ENCODE data around the gene IFI6.

Gene IFI6

DNA sequence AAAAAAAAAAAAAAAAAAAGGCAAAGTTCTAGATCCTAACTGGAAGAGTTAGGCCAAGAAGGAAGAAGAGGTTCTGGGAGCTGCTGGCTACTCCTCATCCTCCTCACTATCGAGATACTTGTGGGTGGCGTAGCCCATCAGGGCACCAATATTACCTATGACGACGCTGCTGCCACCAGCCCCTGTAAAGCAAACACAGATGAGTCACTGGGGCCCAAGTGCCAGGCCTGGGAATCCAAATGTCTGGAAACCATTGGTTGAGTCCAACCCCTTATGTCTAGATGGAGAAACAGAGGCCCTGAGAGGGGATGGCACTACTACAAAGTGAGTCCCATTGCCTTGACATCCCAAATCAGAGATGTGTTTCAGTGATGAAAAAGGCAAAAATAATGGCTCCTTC is 5.7 kb downstream of the IFI6 start:
- H3K4me1 ChIP-seq (ENCODE audit: control insufficient read depth, low read length) = peaks cover 28% of the 10 kb centered on the region
- 0 out of 2 replicates have a peak, but pooled peaks cover under 1% of the 10 kb centered on the region for H3F3A ChIP-seq (ENCODE audit: control insufficient read depth, insufficient read depth)
- no peaks in the 10 kb centered on the region for H3K9me3 ChIP-seq (ENCODE audit: control insufficient read depth, insufficient read depth, low read length)
- no peak overlapping the region for H3K27ac ChIP-seq (ENCODE audit: low read depth, low read length)
- no peaks in the 10 kb centered on the region for H3K9me2 ChIP-seq (replicated peaks; ENCODE audit: control insufficient read depth, low read length)
- no peak for TF ChIP-seq EZH2phosphoT487 (IDR thresholded peaks at IDR 0.05; ENCODE audit: borderline replicate concordance, low read length)
- TF ChIP-seq CTCF (IDR thresholded peaks at IDR 0.05; ENCODE audit: low read depth, low read length, poor library complexity, severe bottlenecking) = no peak
- H3K36me3 ChIP-seq (ENCODE audit: control insufficient read depth, low read length) = no peaks in the 10 kb centered on the region
- H3K4me3 ChIP-seq (ENCODE audit: low read length) = no peak overlapping the region
- H3K27me3 ChIP-seq (ENCODE audit: control insufficient read depth, low read length) = peaks cover 4% of the 10 kb centered on the region
- H3K4me2 ChIP-seq (ENCODE audit: low read length) = no peak overlapping the region
- H4K20me1 ChIP-seq (ENCODE audit: control insufficient read depth, insufficient read depth, low read depth, low read length) = no peaks in the 10 kb centered on the region
- H3K79me2 ChIP-seq (ENCODE audit: control insufficient read depth, low read length) = no peaks in the 10 kb centered on the region

- Histone ChIP-seq H3K27ac (ENCODE audit: low read depth, low read length) (no peak overlapping the region), H3K4me1 (ENCODE audit: control insufficient read depth, low read length) (peaks cover 40% of the 10 kb centered on the region), H3K9me3 (ENCODE audit: control insufficient read depth, insufficient read depth, low read length) (no peaks in the 10 kb centered on the region), H3K9me2 (replicated peaks; ENCODE audit: control insufficient read depth, low read length) (no peaks in the 10 kb centered on the region), H3K36me3 (ENCODE audit: control insufficient read depth, low read length) (no peaks in the 10 kb centered on the region), H3K79me2 (ENCODE audit: control insufficient read depth, low read length) (no peaks in the 10 kb centered on the region), H4K20me1 (ENCODE audit: control insufficient read depth, insufficient read depth, low read depth, low read length) (no peaks in the 10 kb centered on the region), H3F3A (ENCODE audit: control insufficient read depth, insufficient read depth) (peaks cover 9% of the 10 kb centered on the region; the same call in 1 of the 2 replicates), H3K27me3 (ENCODE audit: control insufficient read depth, low read length) (peaks cover 4% of the 10 kb centered on the region), H3K4me2 (ENCODE audit: low read length) (no peak overlapping the region), H3K4me3 (ENCODE audit: low read length) (no peak overlapping the region)
- TF ChIP-seq CTCF (IDR thresholded peaks at IDR 0.05; ENCODE audit: low read depth, low read length, poor library complexity, severe bottlenecking) = no peak
- TF ChIP-seq EZH2phosphoT487 (IDR thresholded peaks at IDR 0.05; ENCODE audit: borderline replicate concordance, low read length) = no peak
Measured at GRCh38 chr1:27665016-27665651, 6.9 kb downstream of the IFI6 start.

DNA sequence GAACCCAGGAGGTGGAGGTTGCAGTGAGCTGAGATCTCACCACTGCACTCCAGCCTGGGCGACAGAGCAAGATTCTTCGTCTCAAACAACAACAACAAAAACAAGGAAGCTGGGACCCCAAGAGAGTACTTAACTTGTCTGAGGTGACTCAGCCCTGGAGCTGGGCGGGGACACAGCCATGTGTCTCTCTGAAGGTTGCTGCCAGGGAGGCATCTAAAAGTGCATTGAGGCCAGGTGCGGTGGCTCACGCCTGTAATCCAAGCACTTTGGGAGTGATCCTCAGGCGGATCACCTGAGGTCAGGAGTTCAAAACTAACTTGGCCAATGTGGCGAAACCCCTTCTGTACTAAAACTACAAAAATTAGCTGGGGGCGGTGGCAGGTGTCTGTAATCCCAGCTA is 7.7 kb downstream of the IFI6 start:
- Histone ChIP-seq H3K79me2 (ENCODE audit: control insufficient read depth, low read length) (no peaks in the 10 kb centered on the region), H3F3A (ENCODE audit: control insufficient read depth, insufficient read depth) (peaks cover 12% of the 10 kb centered on the region), H3K9me2 (replicated peaks; ENCODE audit: control insufficient read depth, low read length) (no peaks in the 10 kb centered on the region), H4K20me1 (ENCODE audit: control insufficient read depth, insufficient read depth, low read depth, low read length) (no peaks in the 10 kb centered on the region), H3K4me2 (ENCODE audit: low read length) (no peak overlapping the region), H3K27me3 (ENCODE audit: control insufficient read depth, low read length) (peaks cover under 1% of the 10 kb centered on the region), H3K4me3 (ENCODE audit: low read length) (no peak overlapping the region), H3K9me3 (ENCODE audit: control insufficient read depth, insufficient read depth, low read length) (no peaks in the 10 kb centered on the region), H3K4me1 (ENCODE audit: control insufficient read depth, low read length) (peaks cover 40% of the 10 kb centered on the region), H3K27ac (ENCODE audit: low read depth, low read length) (no peak overlapping the region), H3K36me3 (ENCODE audit: control insufficient read depth, low read length) (no peaks in the 10 kb centered on the region)
- TF ChIP-seq EZH2phosphoT487 (IDR thresholded peaks at IDR 0.05; ENCODE audit: borderline replicate concordance, low read length) (no peak), CTCF (IDR thresholded peaks at IDR 0.05; ENCODE audit: low read depth, low read length, poor library complexity, severe bottlenecking) (no peak)

Measured in DOHH2 (cell line).